Measurements from ENCODE around the gene ZNF438.

DNA sequence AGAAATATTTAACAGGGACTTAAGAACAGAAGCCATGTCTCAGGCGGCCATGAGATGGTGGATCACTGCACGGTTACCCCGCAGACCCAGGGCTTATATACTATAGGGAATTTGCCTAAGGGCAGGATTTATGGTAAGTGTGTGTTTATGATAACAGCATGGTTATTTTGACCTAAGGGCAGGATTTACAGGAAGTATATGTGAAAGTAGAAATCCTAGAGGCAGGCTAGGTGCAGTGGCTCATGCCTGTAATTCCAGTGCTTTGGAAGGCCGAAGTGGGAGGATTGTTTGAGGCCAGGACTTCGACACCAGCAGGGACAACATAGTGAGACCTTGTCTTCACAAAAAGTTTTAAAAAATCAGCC is 43.0 kb upstream of the ZNF438 start:
- TF ChIP-seq REST (IDR thresholded peaks at IDR 0.05; ENCODE audit: insufficient read depth in 1 of 2, low read depth in 2 of 2, low read length in 2 of 2) (no peak), POLR2AphosphoS5 (IDR thresholded peaks at IDR 0.05; ENCODE audit: low read depth, low read length) (no peak)
